Esophagus muscularis mucosa (tissue), 4 donors: ENCODE results near the gene TBC1D5.

Experiments used
- EP300 ChIP-seq: sonication (generic); formaldehyde crosslinking; IDR thresholded peaks from one replicate; pipeline ENCODE4 v1.6.1; 2017; ENCODE audit warnings: antibody characterized with exemption
- POLR2A ChIP-seq: fragments of 450-650 bp; IDR thresholded peaks from one replicate; pipeline ENCODE4 v1.6.1; 2017; ENCODE audit warnings: antibody characterized with exemption, moderate library complexity, mild to moderate bottlenecking, low read depth
- TF ChIP-seq, protein P1 (sequence below), 3 experiments: fragments of 200-600 bp in 2 of 3; fragments of 450-650 bp in 1 of 3; sonication (generic) in 2 of 3; IDR thresholded peaks; one replicate each; pipeline ENCODE4 v1.5.1; 2017 to 2019; ENCODE audit warnings: antibody characterized with exemption in 3 of 3, mild to moderate bottlenecking in 2 of 3, moderate library complexity in 1 of 3

DNA sequence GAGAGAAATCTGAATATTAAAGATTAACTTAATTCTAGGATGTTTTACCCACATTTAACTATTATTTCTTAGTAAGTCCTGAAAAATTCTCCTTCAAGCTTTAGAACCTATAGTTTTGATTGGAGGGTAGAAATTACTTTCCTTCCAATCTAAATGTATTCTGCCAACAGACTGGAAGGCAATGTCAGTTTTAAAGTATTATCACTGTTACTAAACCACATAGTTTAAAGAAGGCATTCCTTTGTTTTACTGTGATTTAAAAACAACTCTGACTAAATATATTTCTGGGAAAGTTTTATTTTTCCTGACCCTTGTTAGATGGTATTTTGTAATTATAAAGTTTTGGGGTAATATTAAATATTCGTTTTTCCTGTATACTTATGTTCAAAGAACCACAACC, 382.5 kb downstream of the TBC1D5 start:
- TF ChIP-seq, protein P1, sequence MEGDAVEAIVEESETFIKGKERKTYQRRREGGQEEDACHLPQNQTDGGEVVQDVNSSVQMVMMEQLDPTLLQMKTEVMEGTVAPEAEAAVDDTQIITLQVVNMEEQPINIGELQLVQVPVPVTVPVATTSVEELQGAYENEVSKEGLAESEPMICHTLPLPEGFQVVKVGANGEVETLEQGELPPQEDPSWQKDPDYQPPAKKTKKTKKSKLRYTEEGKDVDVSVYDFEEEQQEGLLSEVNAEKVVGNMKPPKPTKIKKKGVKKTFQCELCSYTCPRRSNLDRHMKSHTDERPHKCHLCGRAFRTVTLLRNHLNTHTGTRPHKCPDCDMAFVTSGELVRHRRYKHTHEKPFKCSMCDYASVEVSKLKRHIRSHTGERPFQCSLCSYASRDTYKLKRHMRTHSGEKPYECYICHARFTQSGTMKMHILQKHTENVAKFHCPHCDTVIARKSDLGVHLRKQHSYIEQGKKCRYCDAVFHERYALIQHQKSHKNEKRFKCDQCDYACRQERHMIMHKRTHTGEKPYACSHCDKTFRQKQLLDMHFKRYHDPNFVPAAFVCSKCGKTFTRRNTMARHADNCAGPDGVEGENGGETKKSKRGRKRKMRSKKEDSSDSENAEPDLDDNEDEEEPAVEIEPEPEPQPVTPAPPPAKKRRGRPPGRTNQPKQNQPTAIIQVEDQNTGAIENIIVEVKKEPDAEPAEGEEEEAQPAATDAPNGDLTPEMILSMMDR (IDR thresholded peaks at IDR 0.05) = no peak
- TF ChIP-seq POLR2A = no peak
- no peak for TF ChIP-seq EP300
